ENCODE data around the gene DDX59.

The DDX59 gene

DNA sequence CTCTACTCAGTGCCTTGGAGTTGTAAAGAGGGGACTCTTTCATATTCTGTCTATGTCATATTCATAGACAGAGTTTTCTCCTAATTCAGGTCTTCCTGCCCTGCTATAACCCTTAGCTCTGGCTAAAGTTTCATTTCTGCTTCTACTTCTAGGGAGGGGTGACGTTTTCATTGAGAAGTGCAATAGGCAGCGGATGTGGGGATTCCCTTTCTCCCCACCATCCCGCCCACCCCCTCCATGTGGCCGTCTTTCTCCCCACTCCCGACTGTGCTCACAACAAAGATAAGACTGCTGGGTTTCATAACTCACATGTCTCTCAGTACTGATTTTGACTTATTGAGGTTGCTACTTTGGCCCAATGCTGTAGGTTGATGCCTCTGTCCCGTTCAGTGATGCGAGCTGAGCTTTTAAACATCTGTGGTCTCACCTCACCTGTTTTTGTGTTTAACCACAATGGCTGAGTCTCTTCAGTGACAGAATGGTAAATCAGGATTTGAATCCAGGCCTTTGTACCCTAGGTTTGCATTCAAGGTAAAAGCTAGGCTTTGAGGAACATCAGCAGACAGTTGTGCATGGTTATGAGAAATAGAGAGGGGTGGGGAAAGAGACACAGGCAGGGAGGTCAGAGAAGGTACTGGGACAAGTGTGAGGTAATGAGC lies 41.4 kb downstream of the DDX59 start:
- no peak for DNase-seq

DNA sequence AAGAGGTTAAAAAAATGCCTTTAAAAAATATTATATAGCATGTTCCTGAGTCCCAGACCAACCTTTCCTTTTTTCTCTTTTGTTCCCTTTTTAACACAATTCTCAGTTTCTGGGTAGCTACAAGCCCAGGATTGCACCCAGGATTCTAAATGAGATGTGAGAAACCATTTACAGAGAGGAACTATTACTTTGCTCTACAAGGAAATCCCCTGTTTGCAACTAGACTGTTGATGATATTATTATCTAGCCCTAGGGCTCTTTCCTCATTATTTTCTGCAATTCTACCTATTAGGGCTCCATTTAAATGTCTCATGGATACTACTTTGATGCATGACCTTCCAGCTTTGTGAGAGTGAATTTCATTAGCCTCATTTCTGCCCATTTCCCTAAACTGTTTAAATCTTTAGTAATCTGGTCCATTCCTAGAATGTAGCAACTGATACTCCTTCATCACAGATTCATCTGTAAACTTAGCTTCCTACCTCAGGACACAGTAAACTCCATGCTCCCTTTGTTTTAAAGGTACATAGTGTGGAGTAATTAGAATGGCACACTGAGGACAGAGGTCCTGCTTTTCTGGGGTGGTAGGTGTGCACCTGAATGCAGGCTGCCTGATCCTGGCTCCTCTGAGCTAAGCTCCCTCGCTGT lies 42.0 kb downstream of the DDX59 start:
- DNase-seq: no peak

DNA sequence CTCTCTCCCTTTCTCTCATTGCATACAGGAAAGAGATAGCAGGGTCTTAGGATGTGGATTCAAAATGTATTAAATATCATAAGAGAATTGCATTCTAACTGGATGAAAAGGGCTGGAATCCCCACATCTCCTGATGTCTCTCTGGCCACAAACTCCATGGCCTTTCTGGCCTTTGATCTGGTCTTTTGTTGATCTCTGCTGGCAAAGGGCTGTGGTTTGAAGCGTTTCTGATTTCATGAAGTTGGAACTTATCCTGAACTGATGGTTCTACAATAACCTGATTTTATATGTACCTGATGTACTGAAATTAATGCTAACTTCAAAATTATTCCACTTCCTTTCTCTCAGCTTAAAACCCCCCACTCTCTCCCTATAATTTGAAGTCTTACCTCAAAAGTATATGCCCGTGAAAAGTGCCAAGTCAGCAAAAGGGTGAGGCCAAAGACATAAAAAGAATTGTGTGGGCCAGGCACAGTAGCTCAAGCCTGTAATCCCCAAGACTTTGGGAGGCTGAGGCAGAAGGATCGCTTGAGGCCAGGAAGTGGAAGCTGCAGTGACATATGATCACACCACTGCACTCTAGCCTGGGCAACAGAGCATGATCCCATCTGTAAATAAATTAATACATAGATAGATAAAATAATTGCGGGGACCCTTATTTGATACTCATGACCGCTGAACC lies 42.7 kb downstream of the DDX59 start:
- DNase-seq: no peak

DNA sequence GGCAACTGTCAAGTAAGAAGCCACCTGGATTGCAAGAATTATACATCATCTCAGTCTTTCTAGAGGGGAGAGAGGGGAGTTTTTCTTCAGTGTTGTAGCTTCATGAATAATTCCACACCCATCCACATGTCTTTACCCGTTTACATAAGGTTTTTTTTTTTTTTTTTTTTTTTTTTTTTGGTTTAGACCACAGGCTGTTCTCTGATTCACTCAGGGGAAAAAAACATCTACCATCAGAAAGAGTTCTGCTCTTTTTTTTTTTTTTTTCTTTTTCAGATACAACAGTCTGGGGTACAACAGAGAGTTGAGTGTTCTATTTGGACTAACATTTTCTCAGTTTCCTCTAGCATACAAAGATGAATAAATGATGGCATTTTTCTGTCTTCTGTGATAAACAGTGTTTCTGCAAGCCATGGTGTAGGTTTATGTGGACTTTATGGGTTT lies 44.3 kb downstream of the DDX59 start:
- peak; percentile 16 for DNase-seq

DNA sequence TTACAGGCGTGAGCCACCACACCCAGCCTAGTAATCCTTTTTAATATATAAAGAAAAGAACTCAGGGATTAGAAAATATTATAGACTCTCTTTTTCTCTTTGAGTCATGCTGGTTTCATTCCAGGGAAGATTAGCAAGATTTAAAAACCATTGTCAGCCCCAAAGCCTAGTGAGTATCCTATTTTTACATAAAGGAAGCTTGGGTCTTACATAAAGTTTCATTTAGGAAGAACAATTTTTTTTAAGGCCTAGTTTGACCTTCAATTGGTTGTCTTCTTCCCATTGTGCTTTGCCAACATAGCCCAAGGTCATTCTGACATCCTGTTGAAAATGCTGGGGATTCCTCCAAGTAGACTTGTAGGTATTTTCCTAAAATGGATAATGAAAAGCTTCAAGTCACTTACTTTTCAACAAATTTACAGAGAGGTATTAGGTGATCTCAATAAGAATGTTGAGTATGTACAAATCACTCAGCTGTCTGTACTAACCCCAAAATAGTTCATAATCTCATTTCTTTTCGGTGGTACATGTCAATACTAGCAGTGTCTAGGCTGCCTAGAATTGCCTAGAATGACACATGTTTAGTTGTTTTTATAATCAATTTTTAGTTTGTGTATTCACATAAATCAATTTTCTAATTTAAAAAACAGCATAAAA lies 44.9 kb downstream of the DDX59 start:
- DNase-seq: no peak

DNA sequence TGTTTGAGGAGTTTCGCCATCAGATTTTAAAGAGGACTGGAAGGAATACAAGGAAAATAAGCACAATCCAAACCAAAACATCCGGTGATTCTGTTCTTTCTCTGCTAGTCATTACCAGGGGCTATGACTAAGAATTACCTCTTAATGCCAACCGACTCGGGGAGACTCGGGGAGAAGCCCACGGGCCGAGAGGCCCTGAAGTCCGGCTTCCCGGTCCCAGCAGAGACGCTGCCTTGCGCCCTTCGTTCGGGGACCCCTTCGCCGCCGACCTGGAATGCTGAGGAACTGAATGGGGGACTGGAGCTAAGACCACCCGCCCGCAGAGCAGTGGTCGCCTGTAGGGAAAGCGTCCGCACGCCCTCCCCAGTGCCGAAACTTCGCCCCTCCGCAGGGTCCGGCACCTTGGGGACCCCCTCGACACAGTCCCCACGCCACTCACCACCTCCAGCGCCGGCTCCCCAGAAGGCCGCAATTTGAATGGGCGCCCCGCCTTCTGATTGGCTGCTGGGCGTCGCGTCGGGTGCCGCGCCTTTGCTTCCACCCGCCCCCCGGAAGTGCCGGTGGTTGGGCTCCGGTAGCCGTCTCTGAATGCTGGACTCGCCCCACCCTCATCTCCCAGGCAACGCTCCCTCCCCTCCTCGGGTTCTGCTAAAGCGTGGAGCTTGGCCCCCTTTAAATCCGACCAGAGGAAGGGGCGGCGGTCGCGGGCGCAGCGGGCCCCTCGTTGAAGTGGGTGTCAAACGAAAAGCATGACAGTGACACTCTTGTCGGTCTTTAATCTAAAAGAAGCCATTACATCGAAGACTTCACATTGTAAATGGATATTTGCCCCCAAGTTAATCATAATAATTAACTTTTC lies 49.2 kb downstream of the DDX59 start, which contains the start of gene KIF14:
KIF14 (minus strand) TSS at position 479 of the 859 bp plus-strand sequence. CDS start 2,028 bp downstream, outside the sequence.
- DNase-seq: peak; percentile 85

DNA sequence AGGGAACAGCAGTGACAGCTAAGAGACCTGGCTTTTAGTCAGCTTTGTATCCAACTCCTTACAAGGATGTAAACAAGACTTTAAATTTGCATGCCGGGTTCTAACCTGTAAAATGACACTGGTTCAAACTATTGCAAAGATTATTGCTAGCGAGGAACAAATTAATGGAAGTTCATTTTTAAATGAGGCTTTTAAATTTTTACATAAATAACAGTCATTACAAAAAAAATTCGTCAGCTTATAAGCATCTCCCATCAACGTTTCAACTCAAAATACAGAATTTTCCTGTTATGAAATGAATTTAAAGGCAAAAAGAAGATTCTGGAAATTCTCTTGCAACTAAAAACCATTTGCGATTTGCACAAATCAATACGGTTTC lies 49.8 kb downstream of the DDX59 start:
- no peak for DNase-seq

DNA sequence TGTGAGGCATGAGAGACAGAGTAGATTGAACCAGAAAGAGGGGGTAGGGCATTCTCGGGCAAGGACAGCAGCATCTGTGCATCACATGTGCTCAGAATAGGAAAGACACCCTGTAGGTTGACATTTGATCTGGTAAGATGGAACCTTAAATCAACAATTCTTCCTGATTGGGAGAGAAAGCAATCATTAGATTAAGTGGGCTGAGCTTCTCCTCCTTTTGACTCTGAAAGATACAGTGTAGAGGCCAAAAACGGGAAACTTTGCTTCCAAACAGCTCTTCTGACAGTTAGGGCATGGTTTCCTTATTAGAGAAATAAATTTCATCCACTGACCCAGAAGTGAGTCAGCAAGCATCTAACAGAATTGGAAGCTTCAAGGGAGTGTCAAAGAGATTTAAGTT lies 58.9 kb downstream of the DDX59 start:
- no peak for DNase-seq

DNA sequence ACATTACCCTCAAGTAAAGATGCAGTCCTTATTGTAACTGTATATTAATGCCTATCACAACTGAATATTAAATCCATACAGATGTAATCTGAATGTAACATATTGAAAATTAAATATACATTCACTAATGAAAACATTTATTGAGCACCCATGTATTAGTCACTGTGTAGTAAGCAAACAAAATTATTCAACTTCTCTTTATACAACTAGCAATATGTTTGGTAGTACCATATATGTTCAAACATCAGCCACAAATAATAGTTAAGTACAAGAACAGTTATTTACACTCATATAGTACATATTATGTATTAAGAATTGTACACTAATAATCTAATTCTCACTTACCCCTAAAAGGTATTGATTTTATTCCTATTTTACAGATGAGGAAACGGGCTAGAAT lies 67.1 kb downstream of the DDX59 start:
- no peak for DNase-seq

Data from NCI-H1694 treated with DMSO at 0.1 percent for 48 hours (cell line).